ENCODE measurements around the gene DENND2A. TPM values are rescaled to one million over a fixed set of nuclear protein-coding genes. Genes with fewer than 3 reads are reported as not detected.

DENND2A gene
- total RNA-seq, 1 experiment from 2014 or later = 10.0 TPM

DNA sequence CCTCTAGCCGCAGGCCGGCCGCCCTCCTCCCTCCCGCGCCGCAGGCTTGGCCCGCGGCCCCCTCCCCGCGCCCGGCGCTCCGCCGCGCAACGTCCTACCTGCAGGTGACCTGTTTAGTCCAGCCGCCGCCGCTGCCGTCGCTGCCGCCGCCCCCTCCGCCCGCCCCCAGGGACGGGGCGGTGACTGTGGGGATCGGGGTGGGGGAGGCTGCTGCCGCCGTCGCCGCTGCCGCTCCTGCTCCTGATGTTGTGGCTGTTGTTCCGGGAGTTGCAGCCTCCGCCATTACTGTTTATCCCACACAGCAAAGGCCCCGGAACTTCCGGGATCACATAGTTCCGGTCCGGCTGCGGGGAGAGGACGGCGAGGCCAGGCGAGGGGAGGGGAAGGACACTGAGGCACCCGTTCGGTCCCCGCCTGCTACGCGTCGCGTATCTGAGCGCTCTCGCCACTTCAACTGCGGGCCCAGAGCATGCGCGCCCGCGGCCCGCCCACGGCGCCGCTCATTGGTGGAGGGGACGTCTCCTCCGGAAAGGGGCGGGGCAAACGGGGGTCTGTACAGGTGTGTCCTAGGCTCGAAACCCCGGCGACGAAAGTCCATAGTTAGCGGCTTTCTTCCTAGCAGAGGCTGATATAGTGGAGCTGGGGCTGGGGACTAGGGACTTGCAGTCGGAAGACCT is 161.4 kb downstream of the DENND2A start, which contains the start of gene MKRN1 (continued):
- TF ChIP-seq MAX (CRISPR knock-in tag; IDR thresholded peaks at IDR 0.05) = peak; percentile 95
- TF ChIP-seq, protein P1, sequence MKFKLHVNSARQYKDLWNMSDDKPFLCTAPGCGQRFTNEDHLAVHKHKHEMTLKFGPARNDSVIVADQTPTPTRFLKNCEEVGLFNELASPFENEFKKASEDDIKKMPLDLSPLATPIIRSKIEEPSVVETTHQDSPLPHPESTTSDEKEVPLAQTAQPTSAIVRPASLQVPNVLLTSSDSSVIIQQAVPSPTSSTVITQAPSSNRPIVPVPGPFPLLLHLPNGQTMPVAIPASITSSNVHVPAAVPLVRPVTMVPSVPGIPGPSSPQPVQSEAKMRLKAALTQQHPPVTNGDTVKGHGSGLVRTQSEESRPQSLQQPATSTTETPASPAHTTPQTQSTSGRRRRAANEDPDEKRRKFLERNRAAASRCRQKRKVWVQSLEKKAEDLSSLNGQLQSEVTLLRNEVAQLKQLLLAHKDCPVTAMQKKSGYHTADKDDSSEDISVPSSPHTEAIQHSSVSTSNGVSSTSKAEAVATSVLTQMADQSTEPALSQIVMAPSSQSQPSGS (CRISPR knock-in tag; IDR thresholded peaks at IDR 0.05; ENCODE audit: borderline replicate concordance, low read depth) = no peak
- no peak for TF ChIP-seq IRF2 (CRISPR knock-in tag; IDR thresholded peaks at IDR 0.05; ENCODE audit: borderline replicate concordance, low read depth)
- no peak for TF ChIP-seq ATF3 (CRISPR knock-in tag; conservative IDR thresholded peaks at IDR 0.05)
- peak; percentile 58; the same call in 1 of the 2 replicates for TF ChIP-seq HMGXB4 (CRISPR knock-in tag; IDR thresholded peaks at IDR 0.05)
- no peak for TF ChIP-seq ATF6 (CRISPR knock-in tag; IDR thresholded peaks at IDR 0.05)
- 0 out of 2 replicates have a peak, but pooled peaks have one; percentile 20 for TF ChIP-seq SMAD4 (CRISPR knock-in tag; IDR thresholded peaks at IDR 0.05)
- peak; percentile 62; the same call in 1 of the 2 replicates for TF ChIP-seq SMAD3 (CRISPR knock-in tag; IDR thresholded peaks at IDR 0.05; ENCODE audit: borderline replicate concordance)
- peak; percentile 90 for TF ChIP-seq ETV6 (CRISPR knock-in tag; IDR thresholded peaks at IDR 0.05)
- TF ChIP-seq IRF1 (CRISPR knock-in tag; IDR thresholded peaks at IDR 0.05) = no peak
- peak; percentile 35; the same call in 1 of the 2 replicates for TF ChIP-seq GABPB1 (CRISPR knock-in tag; IDR thresholded peaks at IDR 0.05)
- TF ChIP-seq TCF7 (CRISPR knock-in tag; IDR thresholded peaks at IDR 0.05; ENCODE audit: low read depth) = no peak
- TF ChIP-seq PRDM15 (CRISPR knock-in tag; IDR thresholded peaks at IDR 0.05) = no peak
- TF ChIP-seq ARID4B (CRISPR knock-in tag; IDR thresholded peaks at IDR 0.05; ENCODE audit: borderline replicate concordance) = peak; percentile 82; the same call in 1 of the 2 replicates
- TF ChIP-seq, protein P2, sequence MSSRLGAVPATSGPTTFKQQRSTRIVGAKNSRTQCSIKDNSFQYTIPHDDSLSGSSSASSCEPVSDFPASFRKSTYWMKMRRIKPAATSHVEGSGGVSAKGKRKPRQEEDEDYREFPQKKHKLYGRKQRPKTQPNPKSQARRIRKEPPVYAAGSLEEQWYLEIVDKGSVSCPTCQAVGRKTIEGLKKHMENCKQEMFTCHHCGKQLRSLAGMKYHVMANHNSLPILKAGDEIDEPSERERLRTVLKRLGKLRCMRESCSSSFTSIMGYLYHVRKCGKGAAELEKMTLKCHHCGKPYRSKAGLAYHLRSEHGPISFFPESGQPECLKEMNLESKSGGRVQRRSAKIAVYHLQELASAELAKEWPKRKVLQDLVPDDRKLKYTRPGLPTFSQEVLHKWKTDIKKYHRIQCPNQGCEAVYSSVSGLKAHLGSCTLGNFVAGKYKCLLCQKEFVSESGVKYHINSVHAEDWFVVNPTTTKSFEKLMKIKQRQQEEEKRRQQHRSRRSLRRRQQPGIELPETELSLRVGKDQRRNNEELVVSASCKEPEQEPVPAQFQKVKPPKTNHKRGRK (CRISPR knock-in tag; IDR thresholded peaks at IDR 0.05; ENCODE audit: borderline replicate concordance) = no peak
